NCI-H1930 (cell line): Measurements from ENCODE around the gene NPR1.
A peak's percentile ranks its signal among the peaks of the same experiment; 100 is the strongest.
"Not testable (repeated sequence)": the region's sequence is repeated elsewhere in the genome, so short reads cannot be mapped to it uniquely, and the experiment has no call there.

ENCODE experiments used
- DNase-seq, 2 experiments: peaks; one replicate each; lab custom pipeline; 2025; lab: John Stamatoyannopoulos, UW

Gene NPR1

DNA sequence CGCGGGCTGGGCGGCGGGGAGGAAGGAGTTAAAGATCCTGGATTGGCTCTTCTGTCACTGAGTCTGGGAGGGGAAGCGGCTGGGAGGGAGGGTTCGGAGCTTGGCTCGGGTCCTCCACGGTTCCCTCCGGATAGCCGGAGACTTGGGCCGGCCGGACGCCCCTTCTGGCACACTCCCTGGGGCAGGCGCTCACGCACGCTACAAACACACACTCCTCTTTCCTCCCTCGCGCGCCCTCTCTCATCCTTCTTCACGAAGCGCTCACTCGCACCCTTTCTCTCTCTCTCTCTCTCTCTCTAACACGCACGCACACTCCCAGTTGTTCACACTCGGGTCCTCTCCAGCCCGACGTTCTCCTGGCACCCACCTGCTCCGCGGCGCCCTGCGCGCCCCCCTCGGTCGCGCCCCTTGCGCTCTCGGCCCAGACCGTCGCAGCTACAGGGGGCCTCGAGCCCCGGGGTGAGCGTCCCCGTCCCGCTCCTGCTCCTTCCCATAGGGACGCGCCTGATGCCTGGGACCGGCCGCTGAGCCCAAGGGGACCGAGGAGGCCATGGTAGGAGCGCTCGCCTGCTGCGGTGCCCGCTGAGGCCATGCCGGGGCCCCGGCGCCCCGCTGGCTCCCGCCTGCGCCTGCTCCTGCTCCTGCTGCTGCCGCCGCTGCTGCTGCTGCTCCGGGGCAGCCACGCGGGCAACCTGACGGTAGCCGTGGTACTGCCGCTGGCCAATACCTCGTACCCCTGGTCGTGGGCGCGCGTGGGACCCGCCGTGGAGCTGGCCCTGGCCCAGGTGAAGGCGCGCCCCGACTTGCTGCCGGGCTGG, at the start of gene NPR1:
Gene NPR1 (plus strand): TSS at position 170 of the 818 bp plus-strand sequence. CDS start 421 bp downstream, at position 591.
- no peak for DNase-seq

DNA sequence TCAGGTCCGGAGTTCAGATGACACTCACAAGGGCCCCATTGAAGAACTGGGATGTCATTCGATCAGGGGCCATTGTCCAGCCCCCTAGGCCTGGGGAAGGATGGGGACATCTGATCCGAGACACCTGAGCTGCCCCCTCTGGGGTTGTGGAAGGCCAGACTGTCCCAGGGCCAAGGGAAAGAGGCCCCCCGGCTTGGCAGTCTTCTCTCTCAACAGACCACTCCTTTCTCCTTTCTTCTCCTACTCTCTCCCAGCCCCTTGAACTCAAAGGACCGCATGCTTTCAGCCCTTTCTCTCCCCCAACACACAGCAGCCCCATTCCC, 49.2 kb upstream of the NPR1 start:
- DNase-seq, result no peak

- no peak for DNase-seq
These were observed 48.5 kb upstream of the NPR1 start for GRCh38 chr1:153629971-153630370.

DNA sequence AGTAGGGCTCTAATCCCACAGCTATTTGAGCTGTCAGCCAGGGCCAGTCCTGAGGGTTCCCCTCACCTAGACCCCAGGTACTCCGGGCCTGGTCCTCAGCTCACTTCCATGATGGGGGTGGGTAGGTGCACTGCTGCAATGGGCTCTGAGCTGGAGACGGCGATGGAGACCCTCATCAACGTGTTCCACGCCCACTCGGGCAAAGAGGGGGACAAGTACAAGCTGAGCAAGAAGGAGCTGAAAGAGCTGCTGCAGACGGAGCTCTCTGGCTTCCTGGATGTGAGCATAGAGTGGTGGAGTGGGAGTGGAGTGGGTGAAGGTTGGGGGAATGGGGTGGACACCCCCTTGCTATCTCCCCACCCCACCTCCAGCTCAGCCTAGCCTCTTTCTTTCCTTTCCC, 48.1 kb upstream of the NPR1 start:
- DNase-seq, result no peak

DNA sequence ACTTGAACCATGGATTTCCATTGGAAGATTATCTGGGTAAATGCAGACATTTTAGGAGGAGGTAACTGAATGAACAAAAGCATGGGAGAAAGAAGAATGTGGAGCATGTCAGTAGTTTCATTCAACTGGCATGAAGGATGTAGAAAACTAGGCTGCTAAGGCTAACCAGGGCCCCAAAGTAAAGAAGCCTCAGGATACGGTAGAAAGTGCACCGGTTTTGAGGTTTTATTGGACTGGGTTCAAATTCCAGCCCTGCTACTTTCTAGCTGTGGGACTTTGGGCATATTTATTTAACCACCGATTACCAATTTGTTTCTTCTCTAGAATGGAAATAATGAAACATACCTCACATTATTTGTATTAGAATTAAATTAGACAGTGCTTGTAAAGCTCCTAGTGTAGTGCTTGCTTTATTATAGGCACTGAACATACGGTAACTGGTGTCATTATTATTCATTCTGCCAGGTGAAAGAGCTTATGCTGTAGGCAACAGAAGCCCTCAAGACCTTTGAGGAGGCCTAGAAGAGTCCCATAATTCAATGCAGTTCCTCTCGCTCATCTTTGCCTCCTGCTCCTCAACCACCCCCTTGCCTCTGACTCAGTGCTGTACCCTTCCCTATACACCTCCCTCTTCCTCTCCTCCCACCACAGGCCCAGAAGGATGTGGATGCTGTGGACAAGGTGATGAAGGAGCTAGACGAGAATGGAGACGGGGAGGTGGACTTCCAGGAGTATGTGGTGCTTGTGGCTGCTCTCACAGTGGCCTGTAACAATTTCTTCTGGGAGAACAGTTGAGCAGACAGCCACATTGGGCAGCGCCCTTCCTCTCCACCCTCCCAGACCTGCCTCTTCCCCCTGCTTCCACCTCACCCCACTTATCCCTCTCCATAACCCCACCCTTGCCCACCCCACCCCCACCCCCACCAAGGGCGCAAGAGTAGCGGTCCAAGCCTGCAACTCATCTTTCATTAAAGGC, 47.2 kb upstream of the NPR1 start:
- no peak for DNase-seq

DNA sequence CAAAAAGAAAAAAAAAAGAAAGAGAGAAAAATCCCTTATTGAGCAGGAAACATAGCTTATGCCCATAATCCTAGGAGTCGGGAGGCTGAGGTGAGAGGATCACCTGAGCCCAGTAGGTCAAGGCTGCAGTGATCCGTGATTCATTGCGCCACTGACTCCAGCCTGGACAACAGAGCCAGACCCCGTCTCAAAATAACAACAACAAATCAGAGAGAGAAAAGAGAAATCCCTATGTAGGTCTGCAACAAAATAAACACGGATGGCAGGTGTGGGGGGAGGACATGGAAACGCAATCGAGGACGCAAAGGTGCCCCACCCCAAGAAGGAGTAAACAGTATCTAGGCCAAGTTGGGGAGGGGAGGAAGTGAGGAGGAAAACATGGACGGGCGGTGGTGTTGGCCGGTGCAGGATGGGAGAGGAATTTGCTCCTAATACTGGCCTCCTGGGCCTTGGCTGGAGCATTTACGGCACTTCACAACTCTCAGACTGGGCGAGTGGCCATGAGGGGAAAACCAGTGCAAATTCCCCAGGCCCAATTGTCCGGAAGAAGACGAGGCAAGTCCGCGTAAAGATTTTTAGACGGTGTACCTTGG, 45.2 kb upstream of the NPR1 start:
- no peak for DNase-seq

- DNase-seq, result peak; percentile 96
These were observed 44.5 kb upstream of the NPR1 start, which contains the start of gene CHTOP for GRCh38 chr1:153633754-153634665. Gene CHTOP (plus strand): TSS chr1:153634066. CDS start chr1:153636589, 2,523 bp downstream.

- no peak for DNase-seq
These were observed 42.6 kb upstream of the NPR1 start for GRCh38 chr1:153635872-153636271.

GRCh38 chr1:153636312-153636711, 42.2 kb upstream of the NPR1 start:
- no peak for DNase-seq

DNA sequence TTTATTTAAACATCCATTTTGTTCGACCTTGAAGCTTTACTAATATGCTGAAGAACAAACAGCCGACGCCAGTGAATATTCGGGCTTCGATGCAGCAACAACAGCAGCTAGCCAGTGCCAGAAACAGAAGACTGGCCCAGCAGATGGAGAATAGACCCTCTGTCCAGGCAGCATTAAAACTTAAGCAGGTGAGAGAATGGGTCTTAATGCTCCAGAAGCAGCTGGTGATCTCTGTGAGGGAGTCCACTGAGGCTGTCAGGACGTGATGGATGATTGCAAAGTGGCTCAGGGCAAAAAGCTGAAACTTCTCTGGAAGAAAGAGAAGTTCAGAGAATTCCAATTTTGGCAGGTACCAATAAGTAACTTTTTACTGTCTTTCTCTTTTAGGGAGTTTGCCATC, 40.2 kb upstream of the NPR1 start:
- no peak for DNase-seq

GRCh38 chr1:153639280-153639679, 39.2 kb upstream of the NPR1 start:
- no peak for DNase-seq

DNA sequence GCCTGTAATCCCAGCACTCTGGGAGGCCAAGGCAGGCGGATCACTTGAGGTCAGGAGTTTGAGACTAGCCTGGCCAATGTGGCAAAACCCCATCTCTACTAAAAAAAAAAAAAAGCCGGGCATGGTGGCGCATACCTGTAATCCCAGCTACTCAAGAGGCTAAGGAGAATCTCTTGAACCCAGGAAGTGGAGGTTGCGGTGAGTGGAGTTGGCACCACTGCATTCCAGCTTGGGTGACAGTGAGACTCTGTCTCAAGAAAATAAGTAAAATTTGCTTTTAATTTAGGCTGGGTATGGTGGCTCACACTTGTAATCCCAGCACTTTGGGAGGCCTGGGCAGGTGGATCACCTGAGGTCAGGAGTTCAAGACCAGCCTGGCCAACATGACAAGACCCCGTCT, 38.3 kb upstream of the NPR1 start:
- DNase-seq, result not testable (repeated sequence)

GRCh38 chr1:153640861-153641260, 37.6 kb upstream of the NPR1 start:
- DNase-seq, result no peak

GRCh38 chr1:153642161-153642560, 36.3 kb upstream of the NPR1 start:
- DNase-seq, result no peak

DNA sequence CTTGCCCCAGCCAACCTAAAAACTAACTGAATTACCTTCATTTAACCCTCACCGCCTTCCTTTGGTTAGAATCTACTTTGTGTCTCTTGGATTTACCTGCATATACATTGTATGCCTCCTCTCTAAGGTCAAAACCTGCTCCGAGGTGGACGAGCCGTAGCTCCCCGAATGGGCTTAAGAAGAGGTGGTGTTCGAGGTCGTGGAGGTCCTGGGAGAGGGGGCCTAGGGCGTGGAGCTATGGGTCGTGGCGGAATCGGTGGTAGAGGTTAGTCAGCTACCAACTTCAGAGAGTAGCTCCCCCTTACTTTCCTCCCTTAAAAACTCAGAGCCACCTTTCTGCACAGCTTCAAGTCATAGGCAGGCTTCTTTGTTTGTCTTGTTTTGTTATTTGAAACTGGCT, 35.4 kb upstream of the NPR1 start:
- DNase-seq, result no peak

DNA sequence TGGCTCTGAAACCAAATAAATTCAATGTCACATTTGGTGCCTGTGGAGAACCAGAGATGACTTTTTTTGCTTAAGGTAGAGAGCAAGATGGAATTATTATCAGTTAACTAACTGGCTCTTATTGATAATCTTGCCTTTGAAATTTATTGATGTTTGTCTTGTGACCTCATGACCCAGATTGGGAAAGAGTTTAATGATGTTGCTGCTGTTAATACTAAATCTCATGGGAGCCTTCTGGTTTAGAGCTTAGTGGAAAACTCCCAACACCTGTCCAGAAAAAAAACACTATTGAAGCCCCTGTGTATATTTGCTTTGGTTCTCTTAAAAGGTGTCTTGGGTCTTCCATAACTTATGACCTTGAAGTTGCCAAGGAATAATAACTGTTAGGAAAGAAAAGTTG, 34.7 kb upstream of the NPR1 start:
- no peak for DNase-seq

DNA sequence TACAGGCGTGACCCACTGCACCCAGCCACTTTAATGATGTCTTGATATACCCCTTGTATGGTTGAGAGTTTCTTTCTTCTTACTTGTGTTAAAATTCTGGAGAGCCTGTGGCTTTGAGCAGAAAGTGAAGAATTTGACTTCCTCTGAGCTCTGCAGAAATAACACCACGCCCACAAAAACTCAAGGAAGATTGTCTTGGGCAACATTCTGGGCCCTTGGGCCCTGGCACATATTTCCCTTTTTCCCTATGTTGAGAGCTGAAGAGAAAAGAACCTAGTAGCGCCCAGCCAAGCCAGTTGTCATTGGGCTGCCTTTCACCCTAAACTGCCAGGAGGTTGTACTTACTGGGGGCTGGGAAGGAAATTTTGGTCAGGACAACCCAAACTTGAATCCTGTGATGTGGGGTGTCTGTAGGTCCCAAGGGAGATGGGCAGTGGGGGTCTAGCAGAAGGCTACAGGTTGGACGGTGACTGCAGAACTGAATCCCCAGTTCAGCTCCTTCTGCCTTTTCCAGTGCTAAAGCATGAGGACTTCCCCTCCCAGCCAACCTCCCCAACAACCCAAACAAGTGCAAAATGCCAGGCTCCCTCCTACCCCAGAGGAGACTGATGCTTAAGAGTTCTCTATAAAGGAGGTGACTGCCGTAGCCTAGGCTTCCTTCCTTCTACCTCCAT, 31.7 kb upstream of the NPR1 start:
- DNase-seq, result no peak

GRCh38 chr1:153647346-153647714, 31.2 kb upstream of the NPR1 start:
- no peak for DNase-seq

GRCh38 chr1:153648000-153648643, 30.4 kb upstream of the NPR1 start:
- DNase-seq, result no peak

DNA sequence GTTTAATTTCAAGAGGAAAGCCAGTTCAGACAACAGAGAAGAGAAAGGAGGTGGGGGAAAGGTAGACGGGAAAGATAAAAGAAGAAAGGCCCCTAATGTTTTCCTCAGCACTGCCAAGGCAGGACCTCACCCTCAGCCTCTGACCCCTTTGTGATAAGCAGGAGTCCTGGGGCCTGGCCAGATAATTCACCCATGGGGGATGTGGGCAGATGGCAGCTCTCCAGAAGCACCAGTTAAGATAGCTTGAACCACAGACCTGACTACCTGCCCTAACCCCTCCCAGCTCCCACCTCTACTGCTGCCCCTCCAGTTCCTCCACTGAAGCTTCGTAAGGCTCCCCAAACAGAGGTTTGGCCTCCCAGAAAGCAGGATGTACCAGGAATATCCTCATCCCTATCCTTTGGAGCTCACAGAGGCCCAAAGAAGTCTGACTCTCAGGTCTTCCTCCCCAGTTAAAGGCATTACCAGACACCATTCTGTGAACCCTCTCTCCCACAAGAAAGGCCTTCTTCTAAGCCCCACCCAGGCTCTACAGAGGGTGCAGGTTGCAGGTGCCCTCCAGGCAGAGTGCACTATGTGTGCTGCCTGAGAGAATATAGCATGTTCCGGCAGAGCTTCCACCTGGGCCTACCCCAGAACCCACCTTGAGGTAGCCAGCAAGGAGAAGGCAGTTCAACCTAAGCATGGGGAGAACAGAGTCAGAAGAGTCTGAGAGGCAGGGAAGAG, 29.2 kb upstream of the NPR1 start:
- no peak for DNase-seq
